ENCODE measurements around the gene CAMKMT. TPM values are rescaled to one million over a fixed set of nuclear protein-coding genes. Genes with fewer than 3 reads are reported as not detected.
"Not testable (repeated sequence)": the region's sequence is repeated elsewhere in the genome, so short reads cannot be mapped to it uniquely, and the experiment has no call there.

CAMKMT gene
- total RNA-seq, 2 donors from 2014 or later = 6.6 to 7.1 TPM

GRCh38 chr2:44479127-44479887 lies 117.6 kb downstream of the CAMKMT start:
- ATAC-seq (peak; percentile 89 to 92), DNase-seq (no peak)
- intact Hi-C loops (cut with DNase I) = loop anchor here (2.0 to 10.0 kb wide), 3 partner anchors 235 to 478 kb away; no protein-coding TSS in a partner anchor

GRCh38 chr2:44480068-44480467 lies 118.3 kb downstream of the CAMKMT start:
- intact Hi-C loops (cut with DNase I) = no loop called here
- DNase-seq (no peak), ATAC-seq (no peak)

GRCh38 chr2:44487052-44487451 lies 125.3 kb downstream of the CAMKMT start:
- intact Hi-C loops (cut with DNase I) = no loop called here
- no peak for DNase-seq
- ATAC-seq = no peak

- no peak for ATAC-seq
- intact Hi-C loops (cut with DNase I) = no loop called here
- DNase-seq = no peak
Measured at GRCh38 chr2:44490726-44491125, 129.0 kb downstream of the CAMKMT start.

- DNase-seq (no peak), ATAC-seq (no peak)
- intact Hi-C loops (cut with DNase I) = no loop called here
Measured at GRCh38 chr2:44494006-44494405, 132.3 kb downstream of the CAMKMT start.

GRCh38 chr2:44495035-44495434 lies 133.3 kb downstream of the CAMKMT start:
- intact Hi-C loops (cut with DNase I) = no loop called here
- no peak for DNase-seq
- no peak for ATAC-seq

GRCh38 chr2:44495544-44495943 lies 133.8 kb downstream of the CAMKMT start:
- ATAC-seq = no peak
- intact Hi-C loops (cut with DNase I) = no loop called here

GRCh38 chr2:44496130-44496529 lies 134.4 kb downstream of the CAMKMT start:
- DNase-seq (no peak), ATAC-seq (no peak)
- intact Hi-C loops (cut with DNase I) = no loop called here

More at GRCh38 chr2:44495544-44495943, 133.8 kb downstream of the CAMKMT start:
- no peak for DNase-seq

GRCh38 chr2:44498551-44498950 lies 136.8 kb downstream of the CAMKMT start:
- DNase-seq = no peak
- intact Hi-C loops (cut with DNase I) = no loop called here
- no peak for ATAC-seq

GRCh38 chr2:44505664-44506063 lies 143.9 kb downstream of the CAMKMT start:
- DNase-seq; ATAC-seq; intact Hi-C loops (cut with DNase I): not testable (repeated sequence)

GRCh38 chr2:44510246-44510645 lies 148.5 kb downstream of the CAMKMT start:
- ATAC-seq = no peak
- intact Hi-C loops (cut with DNase I) = no loop called here
- no peak for DNase-seq

- intact Hi-C loops (cut with DNase I) = no loop called here
- DNase-seq = no peak
- ATAC-seq = no peak
Measured at GRCh38 chr2:44515416-44515815, 153.7 kb downstream of the CAMKMT start.

- ATAC-seq (no peak), DNase-seq (no peak)
- intact Hi-C loops (cut with DNase I) = no loop called here
Measured at GRCh38 chr2:44519026-44519425, 157.3 kb downstream of the CAMKMT start.

GRCh38 chr2:44522846-44523245 lies 161.1 kb downstream of the CAMKMT start:
- DNase-seq = no peak
- intact Hi-C loops (cut with DNase I) = no loop called here
- no peak for ATAC-seq

GRCh38 chr2:44524347-44524926 lies 162.7 kb downstream of the CAMKMT start:
- no peak for ATAC-seq
- intact Hi-C loops (cut with DNase I) = no loop called here

GRCh38 chr2:44526352-44526751 lies 164.6 kb downstream of the CAMKMT start:
- DNase-seq (no peak), ATAC-seq (no peak)
- intact Hi-C loops (cut with DNase I) = no loop called here

More at GRCh38 chr2:44524347-44524926, 162.7 kb downstream of the CAMKMT start:
- no peak for DNase-seq

- DNase-seq = no peak
- no peak for ATAC-seq
- intact Hi-C loops (cut with DNase I) = no loop called here
Measured at GRCh38 chr2:44528595-44528994, 166.8 kb downstream of the CAMKMT start.

- ATAC-seq (no peak), DNase-seq (no peak)
- intact Hi-C loops (cut with DNase I) = no loop called here
Measured at GRCh38 chr2:44529448-44529847, 167.7 kb downstream of the CAMKMT start.

GRCh38 chr2:44531289-44531688 lies 169.5 kb downstream of the CAMKMT start:
- ATAC-seq (no peak), DNase-seq (no peak)
- intact Hi-C loops (cut with DNase I) = no loop called here

- ATAC-seq = no peak
Measured at GRCh38 chr2:44532031-44532430, 170.3 kb downstream of the CAMKMT start.

GRCh38 chr2:44533508-44533907 lies 171.8 kb downstream of the CAMKMT start:
- intact Hi-C loops (cut with DNase I) = no loop called here
- ATAC-seq = no peak

More at GRCh38 chr2:44532031-44532430, 170.3 kb downstream of the CAMKMT start:
- no peak for DNase-seq
- intact Hi-C loops (cut with DNase I) = no loop called here

More at GRCh38 chr2:44533508-44533907, 171.8 kb downstream of the CAMKMT start:
- no peak for DNase-seq

Measured in left cardiac atrium (tissue), 4 donors.